ENCODE data around the gene RARB.

Gene RARB

GRCh38 chr3:25558796-25559195, 130.7 kb downstream of the RARB start:
- TF ChIP-seq, protein P1, sequence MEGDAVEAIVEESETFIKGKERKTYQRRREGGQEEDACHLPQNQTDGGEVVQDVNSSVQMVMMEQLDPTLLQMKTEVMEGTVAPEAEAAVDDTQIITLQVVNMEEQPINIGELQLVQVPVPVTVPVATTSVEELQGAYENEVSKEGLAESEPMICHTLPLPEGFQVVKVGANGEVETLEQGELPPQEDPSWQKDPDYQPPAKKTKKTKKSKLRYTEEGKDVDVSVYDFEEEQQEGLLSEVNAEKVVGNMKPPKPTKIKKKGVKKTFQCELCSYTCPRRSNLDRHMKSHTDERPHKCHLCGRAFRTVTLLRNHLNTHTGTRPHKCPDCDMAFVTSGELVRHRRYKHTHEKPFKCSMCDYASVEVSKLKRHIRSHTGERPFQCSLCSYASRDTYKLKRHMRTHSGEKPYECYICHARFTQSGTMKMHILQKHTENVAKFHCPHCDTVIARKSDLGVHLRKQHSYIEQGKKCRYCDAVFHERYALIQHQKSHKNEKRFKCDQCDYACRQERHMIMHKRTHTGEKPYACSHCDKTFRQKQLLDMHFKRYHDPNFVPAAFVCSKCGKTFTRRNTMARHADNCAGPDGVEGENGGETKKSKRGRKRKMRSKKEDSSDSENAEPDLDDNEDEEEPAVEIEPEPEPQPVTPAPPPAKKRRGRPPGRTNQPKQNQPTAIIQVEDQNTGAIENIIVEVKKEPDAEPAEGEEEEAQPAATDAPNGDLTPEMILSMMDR (IDR thresholded peaks at IDR 0.05; ENCODE audit: low read length, missing control alignments): no peak
- H3K4me3 ChIP-seq (replicated peaks; ENCODE audit: low read depth, low read length): no peak overlapping the region
- DNase-seq (ENCODE audit: low read depth): no peak

GRCh38 chr3:25563601-25564000, 135.5 kb downstream of the RARB start:
- no peak overlapping the region for H3K4me3 ChIP-seq (replicated peaks; ENCODE audit: low read depth, low read length)
- TF ChIP-seq, protein P1 (IDR thresholded peaks at IDR 0.05; ENCODE audit: low read length, missing control alignments): no peak
- no peak for DNase-seq (ENCODE audit: low read depth)

DNA sequence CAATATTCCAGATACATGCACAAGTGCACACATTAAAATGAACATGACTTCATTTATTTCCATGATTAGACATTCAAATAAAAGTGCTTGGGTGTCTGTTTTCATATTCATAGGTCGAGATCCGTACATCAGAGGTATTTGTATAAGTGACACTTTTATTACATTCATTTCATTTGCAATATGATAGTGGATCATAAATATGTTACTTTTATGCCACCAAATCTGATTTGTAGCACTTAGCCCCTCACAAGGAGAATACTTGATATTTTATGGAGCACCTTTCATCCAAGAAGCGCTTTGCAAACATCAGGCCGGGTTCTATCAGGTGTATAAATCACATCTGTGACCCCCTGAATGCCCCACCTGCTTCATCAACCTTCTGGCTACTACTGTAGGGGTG, 136.0 kb downstream of the RARB start:
- TF ChIP-seq, protein P1 (IDR thresholded peaks at IDR 0.05; ENCODE audit: low read length, missing control alignments): no peak
- DNase-seq (ENCODE audit: low read depth): no peak
- H3K4me3 ChIP-seq (replicated peaks; ENCODE audit: low read depth, low read length): no peak overlapping the region

- TF ChIP-seq, protein P1 (IDR thresholded peaks at IDR 0.05; ENCODE audit: low read length, missing control alignments): no peak
- no peak for DNase-seq (ENCODE audit: low read depth)
- H3K4me3 ChIP-seq (replicated peaks; ENCODE audit: low read depth, low read length): no peak overlapping the region
These were observed 137.7 kb downstream of the RARB start for GRCh38 chr3:25565807-25566206.

GRCh38 chr3:25566358-25566920, 138.4 kb downstream of the RARB start:
- TF ChIP-seq, protein P1 (IDR thresholded peaks at IDR 0.05; ENCODE audit: low read length, missing control alignments): no peak
- no peak overlapping the region for H3K4me3 ChIP-seq (replicated peaks; ENCODE audit: low read depth, low read length)
- DNase-seq (ENCODE audit: low read depth): no peak

GRCh38 chr3:25567388-25567787, 139.3 kb downstream of the RARB start:
- TF ChIP-seq, protein P1 (IDR thresholded peaks at IDR 0.05; ENCODE audit: low read length, missing control alignments): no peak
- no peak for DNase-seq (ENCODE audit: low read depth)
- H3K4me3 ChIP-seq (replicated peaks; ENCODE audit: low read depth, low read length): no peak overlapping the region

DNA sequence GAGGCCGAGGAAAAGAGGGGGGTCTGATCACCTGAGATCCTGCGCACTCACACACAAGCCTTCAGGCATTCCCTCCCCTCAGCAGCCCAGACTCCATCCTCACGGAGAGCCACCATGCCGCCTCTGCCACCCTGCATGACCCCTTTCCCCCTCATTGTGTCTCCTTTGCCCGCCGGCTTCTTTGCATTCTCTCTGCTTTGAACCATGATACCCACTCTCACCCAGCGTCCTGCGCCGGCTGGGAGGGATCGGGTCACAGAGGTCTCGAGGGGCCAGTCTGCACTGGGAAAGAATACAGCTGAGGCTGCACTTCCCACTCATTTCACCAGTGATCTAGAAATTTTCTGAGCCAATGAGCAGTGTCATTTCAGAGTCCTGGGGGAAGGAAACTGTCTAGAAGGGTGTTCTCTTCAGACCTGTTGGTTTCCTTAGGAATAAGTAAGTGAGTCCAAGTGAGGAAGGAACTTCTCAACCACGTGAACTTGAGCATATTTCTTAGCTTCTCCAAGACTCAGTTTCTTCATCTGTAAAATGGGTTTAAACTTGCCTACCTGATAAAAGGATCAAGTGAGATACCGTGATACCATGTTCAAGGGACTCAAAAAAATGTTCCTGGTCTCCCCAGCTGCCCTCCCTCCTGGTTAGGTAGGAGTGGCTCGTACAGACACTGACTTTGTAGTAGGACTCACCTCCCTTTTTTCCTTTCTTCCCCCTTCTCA, 139.9 kb downstream of the RARB start:
- no peak for DNase-seq (ENCODE audit: low read depth)
- no peak overlapping the region for H3K4me3 ChIP-seq (replicated peaks; ENCODE audit: low read depth, low read length)
- TF ChIP-seq, protein P1 (IDR thresholded peaks at IDR 0.05; ENCODE audit: low read length, missing control alignments): no peak
